Left lobe of liver (tissue), 2 donors: ENCODE results near the gene FAM168B. TPM values are rescaled to one million over a fixed set of nuclear protein-coding genes. Genes with fewer than 3 reads are reported as not detected.
"Not testable (repeated sequence)": the region's sequence is repeated elsewhere in the genome, so short reads cannot be mapped to it uniquely, and the experiment has no call there.

Experiments
- ATAC-seq: fragments of 200-7000 bp; cut with Tn5 transposase; one replicate; pipeline ENCODE4 v1.9.1; 2020; ENCODE audit warnings: mild to moderate bottlenecking, moderate library complexity
- DNase-seq: peaks from one replicate; pipeline ENCODE4 v3.0.0-alpha.2; 2020; ENCODE audit warnings: low spot score
- total RNA-seq: library from RNA; stranded (reverse); gene quantifications from one replicate; pipeline ENCODE4 v1.2.1, GENCODE V29; 2021
- donor health status: DM: no; HTN: no; CAD: no; lungs with moderate emphysema.
- donor health status: DM: no; HTN: yes; CAD: no.

The FAM168B gene
- 39.5 TPM for total RNA-seq

GRCh38 chr2:131093006-131093695 lies at the start of gene FAM168B:
Gene FAM168B, minus strand, starts transcription at chr2:131093460. Its CDS starts 10,814 bp downstream, at chr2:131082646.
- DNase-seq (peak; percentile 93), ATAC-seq (peak; percentile 92)

DNA sequence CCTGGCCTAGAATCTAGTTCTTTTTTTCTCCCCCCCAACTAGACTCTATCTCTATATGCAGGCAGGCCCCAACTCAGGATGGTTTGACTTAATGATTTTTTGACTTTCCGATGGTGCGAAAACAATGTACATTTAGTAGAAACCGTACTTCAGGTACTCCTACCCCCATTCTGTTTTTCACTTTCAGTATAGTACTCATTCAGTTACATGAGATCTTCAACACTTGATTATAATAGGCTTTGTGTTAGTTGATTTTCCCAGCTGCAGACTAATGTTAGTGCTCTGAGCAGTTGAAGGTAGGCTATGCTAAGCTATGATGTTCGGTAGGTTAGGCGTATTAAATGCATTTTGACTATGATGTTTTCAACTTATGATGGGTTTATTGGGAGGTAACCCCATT lies 49.6 kb upstream of the FAM168B start:
- ATAC-seq: no peak
- no peak for DNase-seq

DNA sequence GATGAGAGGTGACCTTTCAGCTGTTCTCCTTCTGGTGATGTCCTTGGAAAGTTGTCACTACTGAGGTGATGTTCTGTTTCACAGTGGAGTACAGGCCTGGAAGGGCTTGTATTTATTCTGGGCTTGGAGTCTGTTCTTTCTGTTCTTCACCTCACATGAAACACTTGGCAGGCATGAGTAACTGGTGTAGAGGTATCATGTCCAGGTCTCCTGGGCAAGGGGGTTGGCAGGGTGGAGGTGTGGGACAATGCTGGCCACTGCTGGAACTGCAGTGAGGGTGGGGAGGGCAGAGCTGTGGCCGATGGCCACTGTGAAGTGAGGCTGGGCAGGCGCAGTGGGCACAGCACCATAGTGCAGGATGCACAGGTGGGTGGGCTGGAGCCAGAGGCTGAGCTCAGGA lies 47.3 kb upstream of the FAM168B start:
- ATAC-seq (no peak), DNase-seq (no peak)

- DNase-seq (no peak), ATAC-seq (no peak)
Observed at GRCh38 chr2:131132729-131133128, 39.5 kb upstream of the FAM168B start.

DNA sequence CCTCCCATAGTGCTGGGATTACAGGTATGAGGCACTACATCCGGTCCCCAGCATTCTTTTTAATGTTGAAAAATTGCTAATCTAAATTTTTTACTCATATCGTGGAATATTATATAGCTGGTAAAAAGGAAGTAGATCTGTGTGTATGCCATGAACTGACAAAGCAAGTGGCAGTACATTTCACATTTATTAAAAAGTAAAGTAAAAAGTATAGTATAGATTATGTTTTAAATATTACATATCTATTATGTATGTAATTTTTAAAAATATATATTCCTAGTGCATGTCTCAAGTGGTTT lies 37.0 kb upstream of the FAM168B start:
- no peak for DNase-seq
- no peak for ATAC-seq

DNA sequence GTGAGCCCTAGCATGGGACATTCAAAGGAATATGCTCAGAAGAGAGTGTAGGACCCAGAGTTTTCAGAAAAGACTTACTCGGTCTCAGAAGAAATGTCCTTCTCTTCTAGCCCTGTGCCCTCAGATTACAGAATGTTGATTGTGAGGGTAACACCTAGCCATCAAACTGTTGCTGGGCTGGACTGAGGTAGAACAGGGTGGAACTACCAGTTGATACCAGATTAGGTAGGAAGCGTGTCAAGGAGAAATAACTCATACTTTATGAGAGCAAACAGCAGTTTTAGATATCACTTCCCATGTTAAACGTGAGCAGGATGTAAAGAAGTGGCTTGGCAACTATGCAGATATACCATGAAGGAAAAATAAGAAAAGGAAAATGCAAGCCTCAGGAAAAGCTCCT lies 34.7 kb upstream of the FAM168B start:
- no peak for ATAC-seq

GRCh38 chr2:131127076-131127475 lies 33.8 kb upstream of the FAM168B start:
- ATAC-seq (no peak), DNase-seq (no peak)

More for the DNA sequence above, 34.7 kb upstream of the FAM168B start:
- no peak for DNase-seq

- DNase-seq (no peak), ATAC-seq (no peak)
Observed at GRCh38 chr2:131126436-131126835, 33.2 kb upstream of the FAM168B start.

DNA sequence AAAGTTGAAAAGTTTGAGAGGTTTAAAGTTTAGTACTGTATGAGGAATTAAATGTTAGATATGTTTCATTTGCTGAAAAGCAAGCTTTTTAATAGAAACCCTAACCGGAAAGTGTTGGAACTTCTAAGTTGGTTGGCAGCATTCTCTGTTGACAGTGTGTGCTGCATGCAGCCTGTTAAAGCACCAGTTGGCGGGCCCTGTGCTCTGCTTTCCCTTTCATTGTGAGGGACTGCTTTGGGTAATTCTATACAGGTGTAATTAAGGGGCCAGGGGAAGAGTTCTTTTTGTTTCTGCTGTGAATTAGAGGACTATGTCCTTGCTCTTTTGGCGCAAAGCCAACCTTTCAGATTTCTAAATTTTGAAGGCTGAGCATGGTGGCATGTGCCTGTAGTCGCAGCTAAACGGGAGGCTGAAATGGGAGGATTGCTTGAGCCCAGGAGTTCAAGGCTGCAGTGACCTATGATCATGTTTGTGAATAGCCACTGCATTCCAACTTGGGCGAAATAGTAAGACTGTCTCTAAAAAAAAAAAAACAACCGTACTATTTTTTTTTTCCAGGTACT lies 32.0 kb upstream of the FAM168B start:
- ATAC-seq (no peak), DNase-seq (no peak)

DNA sequence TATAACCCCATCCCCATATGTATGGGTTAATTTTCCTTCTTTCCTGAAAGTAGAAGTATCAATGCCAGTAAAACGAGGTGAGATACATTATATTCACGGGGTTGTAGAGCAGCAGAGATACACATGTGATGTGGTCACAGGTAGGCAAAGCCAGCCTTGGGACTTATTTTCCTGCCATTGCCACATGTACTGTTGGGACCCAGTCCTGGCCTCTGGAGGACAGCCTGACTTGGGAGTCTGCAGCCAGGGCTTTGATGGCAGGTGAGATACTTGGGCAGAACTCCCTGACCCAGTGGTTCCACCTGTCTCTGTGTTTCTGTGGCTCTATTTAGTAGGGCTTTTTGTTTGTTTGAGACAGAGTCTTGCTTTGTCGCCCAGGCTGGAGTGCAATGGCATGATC lies 29.9 kb upstream of the FAM168B start:
- DNase-seq (no peak), ATAC-seq (no peak)

GRCh38 chr2:131122496-131122895 lies 29.2 kb upstream of the FAM168B start:
- no peak for ATAC-seq

GRCh38 chr2:131121464-131121863 lies 28.2 kb upstream of the FAM168B start:
- ATAC-seq (no peak), DNase-seq (no peak)

More at GRCh38 chr2:131122496-131122895, 29.2 kb upstream of the FAM168B start:
- DNase-seq: no peak

GRCh38 chr2:131120815-131121317 lies 27.6 kb upstream of the FAM168B start:
- no peak for ATAC-seq
- DNase-seq: no peak

GRCh38 chr2:131115752-131116151 lies 22.5 kb upstream of the FAM168B start:
- ATAC-seq: no peak

DNA sequence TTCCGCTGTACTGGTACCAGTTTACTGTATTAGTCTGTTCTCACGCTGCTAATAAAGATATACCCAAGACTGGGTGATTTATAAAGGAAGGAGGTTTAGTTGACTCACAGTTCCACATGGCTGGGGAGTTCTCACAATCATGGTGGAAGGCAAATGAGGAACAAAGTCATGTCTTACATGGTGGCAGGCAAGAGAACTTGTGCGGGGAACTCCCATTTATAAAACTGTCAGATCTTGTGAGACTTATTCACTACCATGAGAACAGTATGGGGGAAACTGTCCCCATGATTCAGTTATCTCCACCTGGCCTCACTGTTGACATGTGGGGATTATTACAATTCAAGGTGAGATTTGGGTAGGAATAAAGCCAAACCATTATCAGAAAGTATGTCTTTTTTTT lies 21.7 kb upstream of the FAM168B start:
- ATAC-seq, DNase-seq: not testable (repeated sequence)

More at GRCh38 chr2:131115752-131116151, 22.5 kb upstream of the FAM168B start:
- DNase-seq: no peak

DNA sequence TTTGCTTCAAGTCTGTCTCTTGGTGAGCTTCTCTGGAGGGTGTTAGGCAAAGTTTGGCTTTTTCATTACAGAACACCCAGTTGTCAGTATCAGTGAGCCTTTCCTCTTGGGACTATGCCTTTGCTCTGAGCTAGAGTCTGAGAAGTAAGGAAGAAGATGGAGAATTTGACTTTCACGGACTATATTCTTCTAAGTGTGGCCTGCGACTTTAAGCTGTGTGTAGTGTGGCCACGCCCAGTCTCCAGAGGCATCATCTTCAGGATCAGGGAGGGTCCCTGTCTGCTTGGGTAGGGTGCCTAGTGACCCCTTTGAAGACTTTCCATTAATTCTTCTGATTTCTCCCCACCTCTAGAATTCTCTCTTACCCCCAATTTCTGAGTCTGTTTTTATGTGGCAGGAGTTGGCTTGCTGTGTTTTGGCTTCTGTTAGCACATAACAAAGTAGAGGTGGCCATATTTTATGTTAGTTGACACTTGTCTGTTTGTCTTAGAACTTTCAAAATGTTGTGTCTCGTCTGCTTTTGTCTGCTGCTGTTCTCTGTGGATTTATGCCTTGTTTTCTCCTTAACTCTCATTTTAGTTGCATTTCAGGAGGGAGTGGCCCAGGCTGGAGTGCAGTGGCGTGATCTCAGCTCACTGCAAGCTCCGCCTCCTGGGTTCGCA lies 20.4 kb upstream of the FAM168B start:
- DNase-seq: peak; percentile 3
- no peak for ATAC-seq

GRCh38 chr2:131112529-131112928 lies 19.3 kb upstream of the FAM168B start:
- ATAC-seq: peak; percentile 61
- no peak for DNase-seq

- DNase-seq: peak; percentile 64
- peak; percentile 64 for ATAC-seq
Observed at GRCh38 chr2:131105950-131106801, 12.9 kb upstream of the FAM168B start.

GRCh38 chr2:131105156-131105949 lies 12.1 kb upstream of the FAM168B start, which contains the start of gene PLEKHB2:
Gene PLEKHB2, plus strand, starts transcription at chr2:131105336. Its CDS starts 15,606 bp downstream, at chr2:131120942.
- ATAC-seq (peak; percentile 83), DNase-seq (peak; percentile 95)

DNA sequence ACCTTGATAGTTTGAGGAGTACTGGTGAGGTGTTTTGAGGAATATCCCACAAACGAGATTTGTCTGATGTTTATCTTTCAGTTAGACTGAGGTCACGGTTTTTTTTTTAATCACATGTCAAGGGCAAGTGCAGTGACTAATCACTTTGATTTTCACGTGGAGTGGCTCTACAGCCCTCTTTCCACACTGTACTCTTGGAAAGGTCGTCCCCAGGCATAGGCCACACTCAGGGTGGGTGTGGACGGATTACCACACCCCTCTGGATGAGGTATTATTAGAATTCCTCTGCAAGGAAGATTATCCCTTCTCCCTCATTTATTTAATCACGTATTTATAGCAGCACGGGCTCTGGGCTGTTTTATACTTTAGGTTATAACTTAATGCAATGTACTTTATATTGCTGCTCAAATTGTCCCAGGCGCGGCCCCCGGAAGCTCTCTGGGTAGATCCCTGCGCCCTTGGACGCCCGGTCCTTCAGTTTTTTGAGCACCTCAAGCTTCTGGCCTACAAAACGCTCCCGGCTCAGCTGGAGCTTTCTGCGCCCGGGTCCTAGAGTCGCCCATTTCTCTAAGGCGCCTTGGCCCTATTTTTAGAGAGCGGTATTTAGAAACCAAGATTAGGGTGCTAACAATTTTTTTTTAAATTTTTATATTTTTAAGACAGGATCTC lies 11.4 kb upstream of the FAM168B start:
- DNase-seq (peak; percentile 54), ATAC-seq (peak; percentile 56)
